Measurements from ENCODE around the gene ETFB.

Gene ETFB

DNA sequence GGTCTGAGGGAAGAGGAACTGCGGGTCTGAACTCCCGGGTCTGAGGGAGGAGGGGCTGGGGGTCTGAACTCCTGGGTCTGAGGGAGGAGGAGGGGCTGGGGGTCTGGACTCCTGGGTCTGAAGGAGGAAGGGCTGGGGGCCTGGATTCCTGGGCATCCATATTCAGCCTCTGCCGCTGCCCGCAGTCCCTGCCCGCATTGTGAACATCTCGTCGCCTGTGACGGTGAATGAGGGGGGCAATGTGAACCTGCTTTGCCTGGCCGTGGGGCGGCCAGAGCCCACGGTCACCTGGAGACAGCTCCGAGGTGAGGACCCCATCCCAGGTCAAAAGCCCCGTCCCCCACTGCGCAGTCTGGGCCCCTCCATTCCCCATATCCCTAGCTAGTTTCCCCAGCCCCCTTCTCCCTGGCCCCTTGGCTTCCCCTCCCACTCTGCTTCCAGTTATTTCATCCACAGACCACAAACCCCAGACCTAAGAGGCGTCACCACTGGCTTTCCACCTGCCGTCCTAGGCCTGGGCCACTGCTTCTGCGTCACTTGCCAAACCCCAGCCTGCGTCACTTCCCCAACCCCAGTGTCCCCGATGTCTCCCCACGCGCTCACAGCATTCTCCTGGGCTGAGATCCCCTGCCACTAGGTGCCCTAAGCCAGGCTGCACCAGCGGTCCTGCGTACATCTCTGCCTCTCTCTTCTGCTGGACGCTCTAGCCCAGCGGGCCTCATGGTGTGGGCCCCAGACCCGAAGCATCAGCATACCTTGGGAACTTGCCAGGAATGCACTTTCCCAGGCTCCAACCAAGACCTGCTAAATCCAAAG, 40.8 kb downstream of the ETFB start:
- no peak overlapping the region for H3K4me3 ChIP-seq
- no peak for DNase-seq (ENCODE audit: low spot score)
- TF ChIP-seq, protein P1, sequence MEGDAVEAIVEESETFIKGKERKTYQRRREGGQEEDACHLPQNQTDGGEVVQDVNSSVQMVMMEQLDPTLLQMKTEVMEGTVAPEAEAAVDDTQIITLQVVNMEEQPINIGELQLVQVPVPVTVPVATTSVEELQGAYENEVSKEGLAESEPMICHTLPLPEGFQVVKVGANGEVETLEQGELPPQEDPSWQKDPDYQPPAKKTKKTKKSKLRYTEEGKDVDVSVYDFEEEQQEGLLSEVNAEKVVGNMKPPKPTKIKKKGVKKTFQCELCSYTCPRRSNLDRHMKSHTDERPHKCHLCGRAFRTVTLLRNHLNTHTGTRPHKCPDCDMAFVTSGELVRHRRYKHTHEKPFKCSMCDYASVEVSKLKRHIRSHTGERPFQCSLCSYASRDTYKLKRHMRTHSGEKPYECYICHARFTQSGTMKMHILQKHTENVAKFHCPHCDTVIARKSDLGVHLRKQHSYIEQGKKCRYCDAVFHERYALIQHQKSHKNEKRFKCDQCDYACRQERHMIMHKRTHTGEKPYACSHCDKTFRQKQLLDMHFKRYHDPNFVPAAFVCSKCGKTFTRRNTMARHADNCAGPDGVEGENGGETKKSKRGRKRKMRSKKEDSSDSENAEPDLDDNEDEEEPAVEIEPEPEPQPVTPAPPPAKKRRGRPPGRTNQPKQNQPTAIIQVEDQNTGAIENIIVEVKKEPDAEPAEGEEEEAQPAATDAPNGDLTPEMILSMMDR (IDR thresholded peaks at IDR 0.05): no peak
- no peak overlapping the region for H3K27ac ChIP-seq

DNA sequence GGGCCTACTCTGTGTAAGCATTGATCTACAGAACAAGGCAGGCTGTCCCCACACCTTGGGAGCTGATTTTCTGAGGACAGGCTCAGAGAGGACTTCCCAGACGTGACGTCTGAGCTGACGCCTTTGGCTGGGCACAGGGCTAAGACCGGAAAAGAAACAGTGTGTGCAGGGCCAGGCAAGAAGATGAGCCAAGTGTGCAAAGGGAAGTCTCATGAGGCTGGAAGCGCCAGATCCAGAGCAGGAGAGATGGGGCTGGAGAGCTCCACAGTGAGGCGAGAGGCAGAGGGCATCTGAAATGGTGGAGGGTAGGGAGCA, 42.1 kb downstream of the ETFB start:
- H3K4me3 ChIP-seq: no peak overlapping the region
- DNase-seq (ENCODE audit: low spot score): no peak
- TF ChIP-seq, protein P1 (IDR thresholded peaks at IDR 0.05): no peak
- no peak overlapping the region for H3K27ac ChIP-seq

DNA sequence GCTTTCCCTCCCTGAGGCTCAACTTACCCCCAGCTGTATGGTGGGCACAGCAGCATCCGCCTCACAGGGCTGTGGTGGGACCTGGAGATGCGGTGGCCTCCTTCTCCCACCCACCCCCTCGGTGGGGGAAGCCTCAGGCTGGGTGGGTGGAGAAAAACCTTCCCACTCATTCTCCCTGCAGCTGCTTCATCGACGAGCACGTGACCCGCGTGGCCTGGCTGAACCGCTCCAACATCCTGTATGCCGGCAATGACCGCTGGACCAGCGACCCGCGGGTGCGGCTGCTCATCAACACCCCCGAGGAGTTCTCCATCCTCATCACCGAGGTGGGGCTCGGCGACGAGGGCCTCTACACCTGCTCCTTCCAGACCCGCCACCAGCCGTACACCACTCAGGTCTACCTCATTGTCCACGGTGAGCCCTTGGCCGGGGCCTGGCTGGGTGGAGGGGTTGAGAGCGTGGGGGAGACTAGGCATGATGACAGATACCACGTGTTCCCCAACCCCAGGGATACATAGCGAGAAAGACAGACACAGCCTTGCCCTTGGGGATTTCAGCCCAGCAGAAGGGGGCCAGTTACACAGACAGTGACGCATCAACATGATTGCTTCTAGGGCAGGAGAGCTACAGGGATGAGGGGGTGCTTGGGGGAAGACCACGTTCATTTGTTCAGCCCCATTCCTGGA, 42.6 kb downstream of the ETFB start:
- TF ChIP-seq, protein P1 (IDR thresholded peaks at IDR 0.05): no peak
- no peak overlapping the region for H3K27ac ChIP-seq
- no peak overlapping the region for H3K4me3 ChIP-seq
- DNase-seq (ENCODE audit: low spot score): no peak

DNA sequence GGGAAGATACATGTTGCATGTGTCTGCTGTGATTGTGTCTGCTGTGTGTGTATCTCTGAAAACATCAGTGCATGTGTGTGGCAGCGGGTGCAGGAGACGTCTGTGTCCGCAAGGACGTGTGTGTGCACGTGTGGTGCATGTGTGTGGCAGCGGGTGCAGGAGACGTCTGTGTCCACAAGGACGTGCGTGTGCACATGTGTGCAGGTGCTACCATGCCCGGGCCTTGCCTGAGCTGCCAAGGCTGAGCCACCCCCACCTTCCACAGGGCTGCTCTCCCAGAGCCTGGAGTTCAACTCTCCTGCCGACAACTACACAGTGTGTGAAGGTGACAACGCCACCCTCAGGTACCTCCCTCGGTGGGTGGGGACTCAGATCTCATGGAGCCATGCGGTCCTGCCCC, 44.4 kb downstream of the ETFB start:
- TF ChIP-seq, protein P1 (IDR thresholded peaks at IDR 0.05): no peak
- DNase-seq (ENCODE audit: low spot score): no peak
- Histone ChIP-seq H3K27ac (no peak overlapping the region), H3K4me3 (no peak overlapping the region)

DNA sequence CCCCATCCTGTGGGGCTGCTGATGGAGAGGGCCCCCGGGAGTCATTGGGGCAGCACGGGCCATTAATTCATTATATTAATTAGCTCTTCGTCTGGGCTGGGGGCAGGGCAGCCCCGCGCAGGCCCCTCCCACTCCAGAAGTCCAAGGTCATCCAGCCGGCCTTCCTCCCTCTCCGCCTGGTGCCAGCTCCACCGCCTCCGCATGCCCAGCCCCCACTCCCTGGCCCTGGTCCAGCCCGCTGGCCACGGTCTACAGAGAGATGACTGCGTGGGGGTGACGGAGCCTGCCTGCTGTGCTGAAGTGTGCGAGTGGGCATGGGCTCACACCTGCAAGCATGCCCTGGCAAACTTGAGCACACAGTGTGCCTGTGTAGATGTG, 45.9 kb downstream of the ETFB start:
- TF ChIP-seq, protein P1 (IDR thresholded peaks at IDR 0.05): no peak
- Histone ChIP-seq H3K4me3 (no peak overlapping the region), H3K27ac (no peak overlapping the region)
- no peak for DNase-seq (ENCODE audit: low spot score)

DNA sequence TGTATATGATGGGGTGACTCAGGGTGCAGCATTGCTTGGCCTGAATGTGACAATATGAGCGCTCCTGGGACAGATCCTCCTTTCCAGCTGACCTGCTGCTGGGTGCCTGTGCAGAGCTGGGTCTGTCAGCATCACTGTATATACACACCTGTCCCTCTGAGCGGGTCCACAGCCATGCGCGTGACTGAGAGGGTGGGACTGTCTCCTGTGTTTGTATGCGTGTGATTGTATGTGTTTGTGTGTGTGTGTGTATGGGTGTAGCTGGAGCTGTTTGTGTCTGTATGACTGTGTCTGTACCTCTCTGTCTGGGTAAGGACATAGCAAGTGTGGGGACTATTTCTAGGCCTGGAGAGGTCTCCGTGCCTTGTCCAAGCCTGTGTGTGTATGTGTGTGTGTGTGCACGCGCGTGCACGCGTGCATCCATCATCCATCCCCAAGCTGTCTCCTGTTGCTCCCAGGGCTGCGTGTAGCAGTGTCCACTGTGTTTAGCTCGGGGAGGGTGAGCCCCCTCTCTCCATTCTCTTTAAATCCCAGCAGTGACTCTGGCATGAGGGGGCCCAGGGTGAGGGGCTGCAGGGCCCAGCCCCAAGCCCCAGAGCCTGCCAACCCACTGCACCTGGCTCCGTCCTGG, 46.4 kb downstream of the ETFB start:
- Histone ChIP-seq H3K4me3 (no peak overlapping the region), H3K27ac (no peak overlapping the region)
- TF ChIP-seq, protein P1 (IDR thresholded peaks at IDR 0.05): no peak
- no peak for DNase-seq (ENCODE audit: low spot score)
